GM19455 (cell line): ENCODE measurements around the gene BEST3.
A peak's percentile ranks its signal among the peaks of the same experiment; 100 is the strongest.

Source experiments
- ATAC-seq: cut with Tn5 transposase; IDR thresholded peaks from one replicate; pipeline ENCODE4 v1.9.1; 2021; ENCODE audit not compliant: unreplicated experiment

Gene BEST3

DNA sequence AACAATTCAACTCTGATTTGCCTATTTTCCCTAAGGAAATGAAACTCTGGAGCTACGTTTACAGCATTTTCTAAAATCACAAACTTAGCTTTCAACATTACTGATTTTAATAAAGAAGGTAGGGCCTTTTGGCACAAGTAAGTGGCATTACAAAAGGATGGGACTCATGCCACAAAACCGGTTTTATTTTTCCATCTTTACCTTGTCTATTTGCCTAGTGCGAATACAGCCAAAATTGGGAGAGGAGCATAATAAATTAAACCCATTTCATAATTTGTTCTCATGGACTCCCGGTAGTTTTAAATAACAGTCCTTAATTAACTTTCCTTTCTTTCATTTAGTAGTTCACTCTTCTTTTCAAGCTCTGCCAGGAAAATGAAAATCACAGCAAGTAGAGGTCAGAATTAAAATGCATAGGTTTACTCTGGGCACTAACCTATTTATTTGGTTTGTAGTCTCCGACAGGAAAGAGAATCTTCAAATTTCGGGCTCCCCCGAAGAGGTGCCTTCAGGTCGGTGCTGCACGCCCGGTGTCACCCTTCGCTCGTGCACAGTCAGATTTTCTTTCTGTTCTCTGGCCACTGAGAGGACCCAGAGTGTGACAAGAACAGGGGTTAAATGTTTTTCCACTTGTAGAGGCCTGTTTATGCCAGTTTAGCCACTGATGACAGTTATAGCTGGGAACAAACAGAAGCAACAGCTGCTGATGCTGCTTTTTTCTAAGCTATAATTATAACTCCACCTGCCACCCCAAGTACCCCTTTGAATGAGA is at the start of gene BEST3:
BEST3 (minus strand) TSS at position 535 of the 772 bp plus-strand sequence. CDS start 1,505 bp downstream, outside the sequence.
- no peak for ATAC-seq

DNA sequence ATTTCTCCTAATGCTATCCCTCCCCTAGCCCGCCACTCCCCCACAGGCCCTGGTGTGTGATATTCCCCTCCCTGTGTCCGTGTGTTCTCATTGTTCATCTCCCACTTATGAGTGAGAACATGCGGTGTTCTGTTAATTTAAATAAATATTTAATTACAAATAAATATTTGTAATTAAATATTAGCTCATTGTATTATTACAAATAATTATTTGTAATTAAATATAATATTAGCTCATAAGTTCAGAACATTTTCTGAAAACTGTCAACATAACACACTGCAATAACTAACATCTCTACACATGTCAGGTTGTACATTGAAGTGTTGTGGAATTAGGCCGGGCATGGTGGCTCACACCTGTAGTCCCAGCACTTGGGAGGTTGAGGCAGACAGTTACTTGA is 45.0 kb upstream of the BEST3 start:
- ATAC-seq, result no peak

DNA sequence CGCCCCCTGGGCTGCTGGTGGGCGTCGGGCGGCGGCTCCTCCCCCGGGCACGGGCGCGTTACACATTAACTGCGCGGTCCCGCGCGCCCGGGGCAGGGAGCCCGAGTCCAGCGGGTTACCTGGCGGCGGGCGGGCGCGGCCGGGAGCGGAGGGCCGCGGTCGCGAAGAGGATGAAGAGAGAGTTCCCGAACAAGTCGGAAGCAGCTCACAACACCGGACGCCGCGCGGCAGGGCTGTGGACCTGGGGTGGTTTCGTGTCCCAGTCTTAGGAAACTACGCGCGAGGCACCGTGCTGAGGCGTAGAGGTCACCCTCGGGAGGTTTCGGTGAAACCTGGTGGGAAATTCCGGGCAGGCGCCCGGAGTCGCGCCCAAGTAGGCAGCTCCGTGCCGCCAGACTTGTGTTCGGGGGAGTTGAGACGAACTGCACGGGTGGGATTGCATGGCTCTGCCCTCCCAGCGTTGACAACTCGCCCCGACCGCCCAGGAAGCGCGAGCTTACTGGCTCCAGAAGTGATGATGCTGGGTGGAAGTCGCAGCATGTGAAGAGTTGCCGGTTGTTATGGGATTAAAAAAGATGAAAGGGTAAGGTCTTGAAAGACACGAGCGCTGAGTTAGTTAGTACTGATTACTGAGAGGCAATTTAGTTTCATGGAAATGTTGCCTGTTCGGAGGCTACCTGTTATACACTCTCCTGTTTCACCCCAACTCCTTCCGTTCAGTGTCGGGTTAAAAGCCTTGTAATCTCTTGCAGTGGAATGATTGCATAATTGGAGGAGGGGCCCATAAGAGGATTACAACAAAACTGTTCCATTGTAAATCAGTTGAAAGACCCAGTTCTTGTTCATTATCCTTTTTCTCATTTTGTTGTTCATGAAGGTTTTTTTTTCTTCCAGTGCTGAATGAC is 40.4 kb upstream of the BEST3 start:
- peak; percentile 42 for ATAC-seq

DNA sequence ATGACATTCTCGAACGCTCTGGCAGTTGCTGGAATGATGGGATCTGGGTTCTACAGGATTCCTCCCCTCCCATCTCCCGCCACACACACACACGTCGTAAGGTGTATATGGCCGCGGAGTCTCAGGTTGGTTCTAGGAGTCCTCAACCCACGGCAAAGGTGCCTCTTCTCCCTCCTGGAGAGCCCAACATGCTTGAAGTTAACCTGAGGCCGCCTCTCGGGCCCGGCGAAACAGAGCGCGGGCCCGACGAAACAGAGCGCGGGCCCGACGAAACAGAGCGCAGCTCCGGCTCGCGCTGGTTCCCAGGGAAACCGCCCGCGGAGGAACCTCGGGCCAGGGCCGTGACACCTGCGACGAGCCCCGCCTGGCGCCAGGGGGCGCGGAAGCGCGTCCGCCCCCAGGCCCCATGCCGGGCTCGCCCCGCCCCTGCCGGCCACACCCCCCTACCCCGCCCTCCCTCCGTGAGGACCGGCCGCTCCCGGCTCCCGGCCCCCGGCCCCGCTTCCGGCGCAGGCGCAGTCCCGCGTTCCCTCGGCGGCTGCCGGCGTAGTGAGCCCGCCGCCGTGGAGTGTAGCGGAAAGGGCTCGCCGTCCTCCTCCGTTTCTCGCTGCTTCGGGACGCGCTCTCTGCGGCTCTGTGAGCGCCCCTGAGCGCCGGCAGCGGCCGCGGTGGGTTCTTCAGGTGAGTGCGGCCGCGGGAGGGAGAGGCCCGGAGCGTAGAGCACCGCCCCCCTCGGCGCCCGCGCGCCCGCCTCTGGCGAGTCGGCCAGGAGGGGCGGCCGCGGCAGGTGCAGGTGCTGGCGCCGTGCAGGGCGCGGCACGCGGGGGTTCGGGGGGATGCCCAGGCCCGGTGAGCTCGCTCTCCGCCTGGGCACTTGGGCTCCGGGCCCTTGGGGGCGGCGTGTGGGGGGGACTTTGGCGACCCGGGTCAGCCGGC is 39.5 kb upstream of the BEST3 start, which contains the start of gene RAB3IP:
RAB3IP (plus strand) TSS at position 510 of the 936 bp plus-strand sequence. CDS start 16,549 bp downstream, outside the sequence.
- peak; percentile 84 for ATAC-seq

DNA sequence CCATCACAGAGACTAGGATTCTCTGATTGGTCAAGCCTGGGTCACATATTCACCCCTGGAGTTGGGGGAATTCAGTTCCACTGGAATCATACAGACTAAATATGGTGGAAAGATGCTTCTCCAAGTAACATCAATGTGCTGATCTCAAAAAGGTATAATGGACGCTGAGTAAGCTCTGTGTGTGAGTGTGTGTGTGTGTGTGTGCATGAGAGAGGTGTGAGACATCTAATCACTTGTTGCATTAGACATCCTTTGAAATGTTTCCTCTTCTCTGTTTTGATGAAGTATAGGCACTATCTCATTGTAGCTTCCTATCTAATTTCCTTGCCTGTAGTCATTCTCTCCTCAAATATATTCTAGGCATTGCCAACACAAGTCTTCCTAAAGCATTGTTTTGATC is 34.5 kb upstream of the BEST3 start:
- ATAC-seq, result no peak

DNA sequence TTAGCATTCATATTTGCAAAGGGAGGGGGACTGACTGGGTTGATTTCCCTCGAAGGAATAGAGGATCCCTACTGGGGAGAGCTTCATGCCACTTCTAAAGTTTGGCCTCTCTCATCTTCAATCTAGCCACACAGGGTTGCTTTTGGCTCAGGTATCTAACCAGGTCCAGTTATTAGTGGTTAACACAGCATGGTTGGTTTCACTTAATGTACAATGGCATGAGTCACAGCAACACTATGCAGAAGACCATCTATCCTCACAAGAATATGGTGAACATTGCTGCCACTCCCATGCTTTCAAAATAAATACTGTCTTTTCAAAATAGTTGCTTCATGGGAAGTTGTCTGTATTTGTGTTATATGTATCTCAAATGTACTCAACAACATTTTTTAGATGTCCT is 33.0 kb upstream of the BEST3 start:
- ATAC-seq, result no peak

DNA sequence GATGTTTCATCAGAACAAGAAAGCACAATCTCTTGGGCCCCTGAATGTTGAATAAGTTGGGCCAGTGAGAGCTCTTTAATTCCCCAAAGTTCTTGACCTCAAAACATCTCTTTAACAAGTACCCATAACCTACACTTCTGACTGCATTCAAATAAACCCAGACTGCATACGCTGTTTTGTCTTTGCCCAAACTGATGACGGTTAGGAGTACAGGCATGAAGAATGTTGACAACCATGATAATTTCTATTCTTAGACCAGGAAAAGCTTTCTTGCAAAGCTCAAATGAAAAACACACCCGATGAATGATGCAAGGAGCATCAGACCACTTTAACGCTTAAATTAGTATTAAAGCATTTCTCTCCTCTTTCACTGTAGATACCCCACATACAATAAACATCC is 27.8 kb upstream of the BEST3 start:
- ATAC-seq, result no peak

DNA sequence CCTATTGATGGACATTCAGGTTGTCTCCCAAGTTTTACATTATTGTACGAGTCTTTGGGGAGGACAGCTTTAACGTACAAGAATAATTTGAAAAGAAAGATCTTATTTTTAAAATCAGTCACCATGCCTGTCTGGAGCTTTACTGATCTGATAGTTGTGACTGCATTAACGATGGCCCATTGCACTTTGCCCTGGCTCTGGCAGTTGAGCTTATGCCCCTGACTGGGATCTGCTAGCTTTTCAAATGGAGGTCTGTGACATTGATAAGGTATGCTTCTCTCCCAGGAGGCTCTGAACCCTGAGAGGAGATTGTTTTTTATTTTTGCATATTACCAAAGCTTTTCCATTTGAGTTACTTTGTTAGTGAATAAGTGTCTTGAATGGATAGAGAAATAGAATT is 21.6 kb upstream of the BEST3 start:
- no peak for ATAC-seq

DNA sequence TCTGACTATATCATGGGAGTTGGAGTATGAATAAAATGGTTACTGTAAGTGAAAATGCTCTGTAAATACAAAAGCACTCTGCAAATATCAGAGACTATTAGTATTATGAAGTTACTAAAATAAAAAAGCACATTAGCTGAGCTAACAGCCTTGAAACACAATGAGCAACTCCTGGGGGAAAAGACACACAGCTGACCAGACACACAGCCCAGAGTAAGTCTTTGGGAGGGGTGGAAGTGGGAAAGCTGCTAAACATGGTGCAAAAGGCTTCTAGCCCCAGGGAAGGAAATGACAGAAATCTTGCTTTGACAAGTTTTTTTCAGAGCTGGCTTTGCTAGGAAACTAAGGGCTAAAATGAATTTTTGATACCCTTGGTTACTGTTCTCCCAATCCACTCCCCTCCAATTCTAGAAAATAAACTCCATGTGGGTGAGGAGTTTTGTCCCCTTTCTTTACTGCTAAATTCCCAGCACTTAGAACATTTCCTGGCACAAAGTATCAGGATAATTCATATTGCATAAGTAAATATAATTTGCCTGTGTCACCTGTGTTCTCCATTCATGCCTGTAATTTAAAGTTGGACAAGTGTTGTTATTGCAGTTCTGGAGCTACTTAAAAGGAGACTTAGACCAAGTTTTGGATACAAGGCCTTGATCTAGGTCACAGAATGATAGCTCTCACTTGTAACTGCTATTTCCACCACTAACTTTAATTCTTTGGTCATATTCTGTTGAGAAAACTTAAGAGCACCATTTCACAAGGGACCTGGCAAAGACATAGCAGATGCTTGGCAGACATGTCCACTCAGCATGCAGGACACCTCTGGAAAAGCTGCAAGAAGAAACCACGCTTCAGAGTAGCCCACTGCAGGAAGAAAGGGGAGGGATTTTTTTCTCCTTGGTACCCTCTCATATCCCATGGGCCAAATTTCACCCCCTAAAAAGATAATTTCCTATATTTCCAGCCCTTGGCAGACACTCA is 20.5 kb upstream of the BEST3 start:
- ATAC-seq, result no peak

DNA sequence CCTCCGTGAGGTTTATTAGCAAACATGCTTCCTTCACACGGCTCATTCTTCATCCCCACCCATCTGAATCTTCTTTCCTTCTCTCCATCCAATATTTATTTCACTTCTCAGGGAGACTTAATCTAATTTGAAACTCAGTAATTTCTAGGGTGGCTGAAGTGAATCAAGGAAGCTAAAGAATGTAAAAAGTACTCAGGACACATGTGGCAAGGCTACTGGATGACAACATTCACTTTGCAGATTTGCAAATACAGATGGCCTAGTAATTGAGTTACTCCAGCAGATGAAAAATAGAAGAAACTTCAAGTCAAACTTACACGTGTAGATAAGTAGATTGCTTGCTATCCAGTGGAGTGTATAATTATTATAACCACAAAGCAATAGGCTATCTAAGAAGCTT is 15.4 kb upstream of the BEST3 start:
- no peak for ATAC-seq

DNA sequence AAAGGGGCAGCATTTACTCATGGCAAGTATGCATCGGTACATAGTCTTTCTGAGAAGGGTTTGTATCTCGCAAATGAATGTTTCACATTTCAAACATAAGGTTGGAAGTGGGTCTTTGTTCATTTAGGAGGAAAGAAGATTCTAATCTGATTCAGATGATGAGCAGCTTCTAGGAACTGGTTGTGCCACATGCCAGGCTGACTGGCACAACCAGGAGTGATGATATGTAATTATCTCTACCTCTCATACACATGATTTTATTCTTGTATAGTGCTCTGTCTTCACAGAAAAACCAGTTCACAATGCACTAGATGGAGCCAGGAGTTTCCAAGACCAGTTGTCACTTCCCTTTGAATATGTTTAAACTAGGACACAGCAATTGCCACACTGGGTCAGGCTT is 13.7 kb upstream of the BEST3 start:
- ATAC-seq, result no peak

DNA sequence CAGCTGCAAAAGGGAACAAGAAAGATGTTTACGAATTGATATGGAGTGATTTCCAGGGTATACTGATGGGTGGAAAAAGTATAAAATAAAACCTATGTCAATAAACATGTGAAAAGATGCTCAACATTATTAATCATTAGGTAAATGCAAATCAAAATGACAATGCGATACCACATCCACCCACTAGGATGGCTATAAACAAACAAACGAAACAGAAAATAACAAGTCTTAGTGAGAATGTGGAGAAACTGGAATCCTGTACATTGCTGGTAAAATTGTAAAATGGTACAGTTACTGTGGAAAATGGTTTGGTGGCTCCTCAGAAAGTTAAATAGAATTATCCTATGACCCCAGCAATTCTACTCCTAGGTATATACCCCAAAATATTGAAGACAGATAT is 9.5 kb upstream of the BEST3 start:
- no peak for ATAC-seq

DNA sequence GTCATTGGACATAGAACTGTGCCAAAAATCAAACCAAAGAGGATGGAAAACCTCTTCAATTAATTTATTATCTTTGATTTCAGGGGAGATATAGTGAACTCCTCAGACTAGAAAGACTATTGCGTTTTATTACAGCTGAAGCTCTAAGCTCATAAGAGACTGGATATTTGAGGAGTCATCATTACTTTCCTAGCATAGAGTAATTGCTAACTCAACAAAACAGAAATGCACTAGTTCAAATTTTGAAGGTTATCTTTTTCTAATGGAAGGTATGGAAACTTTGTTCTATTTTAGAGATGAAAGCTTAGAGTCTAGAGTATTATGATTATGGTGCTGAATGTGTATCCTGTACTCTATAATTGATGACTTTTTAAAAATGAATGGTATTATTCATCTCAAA is 5.3 kb upstream of the BEST3 start:
- no peak for ATAC-seq

DNA sequence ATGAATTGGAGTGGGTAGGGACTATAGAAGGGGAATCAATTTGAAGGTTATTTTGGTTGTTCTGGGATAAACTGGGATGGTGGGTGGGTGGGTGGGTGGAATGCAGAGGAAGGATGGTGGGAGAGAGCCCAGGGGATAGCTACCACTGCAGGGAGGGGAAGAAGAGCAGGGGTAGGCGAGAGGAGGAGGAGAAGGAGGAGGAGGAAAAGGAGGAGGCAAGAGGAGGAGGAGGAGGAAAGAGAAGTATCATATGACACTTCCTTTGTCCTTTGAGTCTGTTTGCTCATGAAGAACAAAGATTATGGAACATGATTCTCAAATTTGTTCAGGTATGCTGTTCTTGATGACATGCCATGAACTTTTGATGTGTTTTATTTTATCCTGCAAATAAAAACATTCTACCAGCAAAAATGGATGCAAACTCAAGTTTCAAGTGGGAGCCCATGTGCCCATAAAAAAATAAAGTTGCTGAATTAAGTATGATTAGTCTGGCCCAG is 4.1 kb upstream of the BEST3 start:
- no peak for ATAC-seq

DNA sequence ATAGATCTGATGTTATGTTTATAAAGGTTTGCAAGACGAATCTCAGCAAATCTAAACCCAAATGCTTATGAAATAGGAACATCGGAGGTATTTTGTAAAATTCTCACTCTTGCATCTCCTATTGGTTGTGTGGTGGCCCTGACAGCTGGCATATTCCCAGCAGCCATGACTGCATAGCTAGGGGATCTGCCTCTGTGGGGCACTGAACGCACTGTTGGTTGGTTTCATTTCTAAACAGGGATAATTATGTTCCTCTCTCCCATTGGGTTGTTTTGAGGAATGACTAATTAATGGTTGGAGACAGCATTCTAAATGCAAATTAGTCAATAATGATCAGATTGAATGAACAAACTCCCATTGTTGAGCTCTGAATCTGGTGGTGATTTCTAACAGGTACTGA is 2.7 kb upstream of the BEST3 start:
- ATAC-seq, result no peak

DNA sequence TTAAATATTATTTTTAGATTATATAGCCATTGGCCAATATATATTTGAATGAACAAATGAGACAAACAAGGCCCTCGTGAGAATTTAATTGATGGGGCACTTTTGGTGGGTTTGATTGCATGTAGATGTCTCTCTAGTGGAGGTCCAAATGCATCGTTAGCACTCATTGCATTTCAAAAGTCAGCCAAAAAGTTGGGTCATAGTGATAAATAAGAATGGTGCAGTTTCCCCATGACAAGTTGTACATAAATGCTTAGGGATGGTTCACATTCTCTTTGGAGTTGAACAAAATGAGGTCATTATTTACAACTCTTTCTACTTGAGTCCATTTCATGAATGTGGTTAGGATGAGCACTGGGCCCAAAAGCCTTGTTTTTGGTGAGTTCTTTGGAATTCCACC is 1.0 kb downstream of the BEST3 start:
- no peak for ATAC-seq

DNA sequence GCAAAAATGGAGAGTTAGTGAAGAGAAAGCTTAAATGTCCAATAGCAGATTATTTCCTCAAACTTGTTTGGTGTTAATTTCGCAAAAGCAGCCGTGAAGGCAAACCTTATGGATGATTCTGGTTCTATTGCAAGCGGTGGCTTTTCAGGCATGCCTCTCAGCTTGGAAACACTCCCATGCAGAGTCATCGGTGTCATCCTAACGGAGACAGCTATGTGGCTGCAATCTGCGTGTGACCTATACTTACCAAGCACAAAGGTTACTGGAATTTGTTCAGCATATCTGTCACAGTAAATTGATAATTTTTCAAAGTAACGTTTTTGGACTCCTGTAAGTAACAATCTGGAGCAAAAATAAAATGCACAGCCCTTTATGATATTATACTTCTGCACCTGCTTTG is 5.0 kb downstream of the BEST3 start:
- ATAC-seq, result no peak

DNA sequence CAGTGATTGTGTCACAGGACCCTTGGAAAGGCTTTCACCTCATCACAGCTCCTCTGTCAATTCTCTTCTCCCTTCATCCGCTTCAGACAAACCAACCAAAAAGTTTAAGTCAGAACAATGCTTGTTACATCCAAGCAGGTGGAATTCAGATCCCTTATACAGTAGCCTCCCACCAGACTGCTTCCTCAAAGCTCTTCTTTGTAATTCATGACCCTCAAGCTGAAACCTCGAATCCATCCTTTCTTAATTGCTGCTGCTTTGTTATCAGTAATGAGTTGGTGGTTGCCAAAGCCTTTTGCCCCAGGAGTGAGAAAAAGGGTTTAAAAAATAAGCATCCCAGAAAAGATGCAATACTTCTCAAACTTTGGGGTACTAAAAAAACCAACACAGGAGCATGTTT is 9.5 kb downstream of the BEST3 start:
- no peak for ATAC-seq
